ENCODE data around the gene ZNF646.

- TF ChIP-seq EZH2 (IDR thresholded peaks at IDR 0.05; ENCODE audit: insufficient read depth, low read length) (no peak), CTCF (IDR thresholded peaks at IDR 0.05; ENCODE audit: insufficient read depth, low read depth, low read length) (no peak)
Observed at GRCh38 chr16:31094424-31095120, 20.4 kb downstream of the ZNF646 start, which contains the start of gene VKORC1.
